Stimulated activated effector memory CD8-positive, alpha-beta T cell treated with anti-CD3 and anti-CD28 coated beads, Interleukin-12 subunit alpha, Interleukin-12 subunit beta, amount 100 ng/mL, for 72 hours (primary cell): ENCODE results near the gene TCAF1.

Experiments
- ATAC-seq: fragments of 150-1000 bp; cut with Tn5 transposase; 2 replicates; pipeline ENCODE4 v1.10.0; 2021
- DNase-seq, 2 donors: peaks; one replicate each; pipeline ENCODE4 v3.0.0; 2021 to 2022; ENCODE audit warnings: low spot score in 2 of 2
- H3K27ac Mint-ChIP-seq: one replicate; pipeline ENCODE4 v1.8.0; 2022; ENCODE audit warnings: mild to moderate bottlenecking, mixed read lengths
- H3K36me3 Mint-ChIP-seq: one replicate; pipeline ENCODE4 v1.8.0; 2022; ENCODE audit warnings: mild to moderate bottlenecking, mixed read lengths
- H3K4me1 Mint-ChIP-seq: one replicate; pipeline ENCODE4 v1.8.0; 2022; ENCODE audit warnings: mixed read lengths
- H3K4me3 Mint-ChIP-seq: one replicate; pipeline ENCODE4 v1.8.0; 2022; ENCODE audit warnings: mild to moderate bottlenecking, mixed read lengths
- H3K9me3 Mint-ChIP-seq: one replicate; pipeline ENCODE4 v1.8.0; 2022; ENCODE audit warnings: mixed read lengths

Gene TCAF1, protein sequence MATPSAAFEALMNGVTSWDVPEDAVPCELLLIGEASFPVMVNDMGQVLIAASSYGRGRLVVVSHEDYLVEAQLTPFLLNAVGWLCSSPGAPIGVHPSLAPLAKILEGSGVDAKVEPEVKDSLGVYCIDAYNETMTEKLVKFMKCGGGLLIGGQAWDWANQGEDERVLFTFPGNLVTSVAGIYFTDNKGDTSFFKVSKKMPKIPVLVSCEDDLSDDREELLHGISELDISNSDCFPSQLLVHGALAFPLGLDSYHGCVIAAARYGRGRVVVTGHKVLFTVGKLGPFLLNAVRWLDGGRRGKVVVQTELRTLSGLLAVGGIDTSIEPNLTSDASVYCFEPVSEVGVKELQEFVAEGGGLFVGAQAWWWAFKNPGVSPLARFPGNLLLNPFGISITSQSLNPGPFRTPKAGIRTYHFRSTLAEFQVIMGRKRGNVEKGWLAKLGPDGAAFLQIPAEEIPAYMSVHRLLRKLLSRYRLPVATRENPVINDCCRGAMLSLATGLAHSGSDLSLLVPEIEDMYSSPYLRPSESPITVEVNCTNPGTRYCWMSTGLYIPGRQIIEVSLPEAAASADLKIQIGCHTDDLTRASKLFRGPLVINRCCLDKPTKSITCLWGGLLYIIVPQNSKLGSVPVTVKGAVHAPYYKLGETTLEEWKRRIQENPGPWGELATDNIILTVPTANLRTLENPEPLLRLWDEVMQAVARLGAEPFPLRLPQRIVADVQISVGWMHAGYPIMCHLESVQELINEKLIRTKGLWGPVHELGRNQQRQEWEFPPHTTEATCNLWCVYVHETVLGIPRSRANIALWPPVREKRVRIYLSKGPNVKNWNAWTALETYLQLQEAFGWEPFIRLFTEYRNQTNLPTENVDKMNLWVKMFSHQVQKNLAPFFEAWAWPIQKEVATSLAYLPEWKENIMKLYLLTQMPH

DNA sequence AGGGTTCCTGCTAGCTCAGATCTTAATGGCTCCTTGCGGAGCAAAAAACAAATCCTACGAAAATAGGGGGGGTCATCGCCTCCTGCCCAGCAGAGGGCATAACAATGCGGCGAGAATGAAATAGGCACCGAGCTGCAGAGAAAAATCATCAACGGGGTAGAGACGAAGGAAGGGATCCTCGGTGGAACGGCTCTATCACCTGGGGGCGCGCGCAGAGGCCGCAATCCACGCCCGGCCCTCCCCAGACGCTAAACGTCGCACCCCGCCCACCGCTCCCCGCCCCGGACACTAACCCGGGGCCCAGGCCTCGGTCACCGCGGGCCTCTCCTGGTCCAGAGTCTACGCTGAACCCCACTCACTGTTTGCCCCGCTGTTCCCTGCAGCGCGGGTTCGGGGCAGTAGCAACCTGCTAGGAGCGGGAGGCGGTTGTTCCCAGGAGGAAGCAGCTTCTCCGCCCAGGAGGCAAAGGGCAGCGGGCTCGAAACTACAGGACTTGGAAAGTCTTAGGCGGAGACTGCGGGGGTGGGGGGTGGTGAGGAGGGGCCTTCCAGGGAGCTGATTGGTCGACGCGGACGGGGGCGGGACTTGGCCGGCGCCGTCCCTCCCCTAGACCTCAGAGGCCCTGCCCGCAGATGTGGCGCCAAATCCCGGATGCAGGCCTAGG is at the start of gene TCAF1:
TCAF1 (minus strand) TSS at position 509 of the 664 bp plus-strand sequence. CDS start 25,568 bp downstream, outside the sequence.
- DNase-seq (peak; percentile 80 to 95), ATAC-seq (peak; percentile 95)
- no peaks in the 10 kb centered on the region for H3K9me3 Mint-ChIP-seq
- H3K4me3 Mint-ChIP-seq, result peak within 1 kb of the TSS; percentile 86
- peaks cover 12% of the 10 kb centered on the region for H3K36me3 Mint-ChIP-seq
- peaks cover 35% of the 10 kb centered on the region for H3K4me1 Mint-ChIP-seq
- H3K27ac Mint-ChIP-seq, result peak within 1 kb of the TSS; percentile 91

DNA sequence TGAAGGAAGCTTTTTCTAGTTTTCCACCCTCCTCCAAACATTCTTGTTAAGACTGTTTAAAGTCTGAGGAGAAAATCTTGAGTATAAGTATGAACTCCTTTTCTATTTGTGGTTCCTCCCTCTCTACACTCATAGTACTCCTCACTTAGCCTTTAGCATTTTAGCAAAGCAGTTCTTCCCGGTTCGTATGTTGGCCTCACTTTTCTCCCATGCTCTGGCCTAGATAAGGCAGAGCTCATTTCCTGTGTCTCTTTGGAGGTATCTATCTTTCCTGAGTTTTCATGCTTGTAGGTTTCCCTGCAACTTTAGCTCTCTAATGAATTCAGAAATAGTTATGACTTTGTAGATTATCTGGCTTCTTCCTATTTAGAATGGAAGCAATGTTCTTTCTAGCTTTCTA is 46.8 kb upstream of the TCAF1 start:
- H3K36me3 Mint-ChIP-seq, result no peaks in the 10 kb centered on the region
- H3K4me1 Mint-ChIP-seq, result no peaks in the 10 kb centered on the region
- H3K27ac Mint-ChIP-seq, result no peak overlapping the region

DNA sequence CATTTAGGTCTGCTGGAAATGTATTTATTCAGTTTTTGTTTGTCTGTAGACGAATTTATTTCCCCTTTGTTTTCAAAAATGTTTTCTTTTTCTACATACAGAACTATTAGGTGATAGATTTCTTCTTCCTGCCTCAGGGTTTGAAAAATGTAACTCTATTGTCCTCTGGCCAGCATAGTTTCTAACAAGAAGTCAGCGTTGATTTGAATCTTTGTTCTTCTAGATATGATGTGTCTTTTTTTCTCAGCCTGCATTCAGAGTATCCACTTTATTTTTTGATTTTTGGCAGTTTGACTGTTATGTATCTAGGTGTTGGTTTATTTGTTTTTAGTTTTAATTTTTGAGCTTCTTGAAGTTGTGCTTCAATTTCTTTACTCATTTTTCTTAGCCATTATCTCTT is 45.1 kb upstream of the TCAF1 start:
- H3K36me3 Mint-ChIP-seq, result no peaks in the 10 kb centered on the region
- H3K4me3 Mint-ChIP-seq, result no peak overlapping the region
- ATAC-seq (no peak), DNase-seq (no peak)
- no peaks in the 10 kb centered on the region for H3K4me1 Mint-ChIP-seq
- H3K9me3 Mint-ChIP-seq, result no peaks in the 10 kb centered on the region
- H3K27ac Mint-ChIP-seq, result no peak overlapping the region

More for the DNA sequence above, 46.8 kb upstream of the TCAF1 start:
- no peak for DNase-seq
- no peak overlapping the region for H3K4me3 Mint-ChIP-seq
- ATAC-seq, result no peak
- no peaks in the 10 kb centered on the region for H3K9me3 Mint-ChIP-seq

DNA sequence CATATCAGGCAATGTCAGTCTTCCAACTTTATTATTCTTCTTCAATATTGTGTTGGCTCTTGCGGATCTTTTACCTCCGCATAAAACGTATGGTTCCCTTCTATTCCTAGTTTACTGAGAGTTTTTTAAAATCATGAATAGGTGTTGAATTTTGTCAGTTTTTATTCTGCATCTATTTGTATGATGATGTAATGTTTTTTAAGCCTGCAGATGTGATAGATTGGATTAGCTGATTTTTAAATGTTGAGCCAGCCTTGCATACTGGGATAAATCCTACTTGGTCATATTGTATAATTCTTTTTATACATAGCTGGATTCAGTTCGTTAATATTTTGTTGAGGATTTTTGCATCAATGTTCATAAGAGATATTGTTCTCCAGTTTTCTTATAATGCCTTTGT is 43.4 kb upstream of the TCAF1 start:
- no peak for ATAC-seq
- Mint-ChIP-seq H3K4me1 (no peaks in the 10 kb centered on the region), H3K36me3 (no peaks in the 10 kb centered on the region), H3K27ac (no peak overlapping the region), H3K4me3 (no peak overlapping the region), H3K9me3 (no peaks in the 10 kb centered on the region)
- DNase-seq, result no peak

DNA sequence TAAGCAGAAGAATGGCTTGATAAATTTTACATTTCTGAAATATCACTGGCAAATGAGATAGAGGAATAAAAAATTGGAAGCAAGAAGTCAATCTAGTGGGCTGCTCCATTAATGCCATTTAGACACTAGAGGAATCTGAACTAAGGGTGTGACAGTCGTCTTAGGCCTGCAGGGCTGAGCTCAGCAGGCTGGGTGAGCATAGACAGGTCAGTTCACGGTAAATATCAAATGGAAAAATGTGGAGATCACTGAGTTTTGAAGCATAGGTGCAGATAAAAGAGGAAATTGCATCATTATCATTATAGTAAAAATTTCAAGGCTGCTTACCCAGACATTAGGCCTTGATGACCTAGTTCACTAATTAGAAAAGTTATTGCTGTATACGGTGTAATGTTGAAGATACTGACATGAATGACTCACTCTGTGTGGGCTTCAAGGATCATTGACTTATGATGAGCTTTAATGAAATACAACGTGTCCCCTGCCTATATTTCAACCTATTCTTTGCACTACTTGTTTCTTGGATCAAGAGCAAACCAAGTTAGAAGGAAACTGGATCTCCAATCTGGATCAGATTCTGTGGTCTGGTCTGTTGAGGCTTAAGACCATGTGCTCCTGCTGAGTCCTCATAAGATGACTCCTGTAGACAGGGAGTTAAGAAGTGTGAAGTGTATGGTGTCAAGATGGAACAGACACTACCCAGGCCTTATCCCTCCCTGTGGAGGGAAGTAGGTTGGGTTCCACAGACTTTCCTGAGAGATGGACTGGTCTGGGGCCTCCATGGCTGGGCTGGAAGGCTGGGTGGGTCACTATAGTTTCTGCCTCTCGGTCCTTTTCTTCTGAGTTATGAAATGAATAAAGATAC is 36.6 kb upstream of the TCAF1 start:
- Mint-ChIP-seq H3K4me3 (no peak overlapping the region), H3K36me3 (no peaks in the 10 kb centered on the region), H3K4me1 (no peaks in the 10 kb centered on the region), H3K27ac (no peak overlapping the region), H3K9me3 (no peaks in the 10 kb centered on the region)
- DNase-seq, result no peak
- ATAC-seq, result no peak

DNA sequence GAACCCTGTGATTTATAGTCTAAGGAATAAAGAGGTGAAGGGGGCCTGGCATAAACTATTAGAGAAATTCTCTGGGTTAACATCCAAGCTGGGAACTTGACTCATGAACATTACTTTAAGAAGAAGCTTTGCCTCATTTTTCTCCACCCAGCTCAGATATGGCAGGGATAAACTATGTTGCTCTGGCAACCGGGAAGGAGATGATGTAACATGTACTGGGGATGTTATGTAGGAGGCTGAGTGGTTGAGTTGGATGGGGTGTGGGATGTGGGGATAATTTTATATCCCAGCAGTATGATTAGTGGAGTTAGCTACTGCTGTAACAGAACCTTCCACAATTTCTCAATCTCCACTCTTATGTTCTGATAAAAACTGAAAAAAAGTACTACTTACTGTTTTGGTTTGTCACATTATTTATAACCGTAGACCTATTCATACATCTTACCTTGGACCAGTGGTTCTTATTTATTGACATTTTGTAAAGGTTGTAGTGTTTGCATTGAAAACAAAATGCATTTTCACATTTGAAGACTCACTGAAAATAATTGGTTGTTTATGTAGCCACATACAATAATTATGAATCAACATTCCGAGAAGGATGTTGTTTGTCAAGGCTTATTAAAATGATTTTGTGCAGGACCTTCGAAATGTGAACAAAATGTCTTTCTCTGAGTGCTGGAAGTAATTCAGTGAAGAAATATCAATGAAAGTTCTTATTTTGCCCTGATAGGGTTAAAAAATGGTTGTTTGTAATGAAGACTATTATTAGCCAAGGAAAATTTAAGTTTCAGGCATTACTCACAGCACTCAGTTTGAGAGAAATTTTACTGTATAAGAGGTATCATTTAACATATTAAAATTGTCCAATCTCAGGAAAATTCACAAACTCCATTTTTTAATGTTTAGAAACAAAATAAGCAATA is 34.4 kb upstream of the TCAF1 start:
- Mint-ChIP-seq H3K9me3 (peaks cover 7% of the 10 kb centered on the region), H3K4me1 (peaks cover 9% of the 10 kb centered on the region), H3K36me3 (no peaks in the 10 kb centered on the region), H3K4me3 (no peak overlapping the region), H3K27ac (no peak overlapping the region)
- no peak for DNase-seq
- no peak for ATAC-seq

DNA sequence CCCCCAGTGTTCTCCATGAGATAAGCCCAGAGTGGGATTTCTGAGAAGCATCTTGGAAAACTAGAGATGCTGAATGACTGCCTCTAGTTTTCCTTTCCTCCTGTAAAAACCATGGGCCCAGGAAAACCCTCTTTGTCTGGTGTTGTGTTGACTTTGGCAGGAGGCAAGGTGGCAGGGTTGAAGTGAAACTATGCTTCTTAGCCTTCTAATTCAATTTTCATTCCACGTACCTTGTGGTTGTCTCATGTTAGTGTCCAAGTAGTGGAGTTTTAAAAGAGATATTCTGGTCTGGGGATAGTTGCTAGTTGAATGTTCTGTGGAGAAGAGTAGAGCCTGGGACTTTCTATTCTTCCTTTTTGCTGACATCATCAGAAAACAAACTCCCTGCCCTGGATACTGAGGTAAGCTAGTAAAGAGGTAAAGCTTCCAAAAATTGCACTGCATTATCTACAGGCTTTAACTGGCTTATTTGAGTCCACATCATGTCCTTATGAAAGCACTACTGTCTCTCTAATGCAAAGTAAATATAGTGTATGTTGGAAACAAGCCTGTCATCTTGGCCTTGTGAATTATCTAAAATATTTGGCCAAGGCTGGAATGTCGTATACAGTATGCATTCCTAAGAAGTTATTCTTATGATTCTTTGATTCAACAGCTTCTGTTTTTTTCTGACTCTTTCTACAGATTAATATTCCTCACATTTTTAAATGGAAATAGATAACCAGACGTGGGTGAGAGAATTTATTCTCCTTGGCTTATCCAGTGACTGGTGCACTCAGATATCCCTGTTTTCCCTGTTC is 32.8 kb upstream of the TCAF1 start, which contains the start of gene OR2F2:
OR2F2 (plus strand) TSS at position 708 of the 800 bp plus-strand sequence; CDS start at position 708, 0 bp downstream.
- Mint-ChIP-seq H3K27ac (no peak within 1 kb of the TSS), H3K36me3 (no peaks in the 10 kb centered on the region), H3K9me3 (peaks cover 7% of the 10 kb centered on the region), H3K4me3 (no peak within 1 kb of the TSS), H3K4me1 (peaks cover 9% of the 10 kb centered on the region)
- DNase-seq, result no peak
- no peak for ATAC-seq

DNA sequence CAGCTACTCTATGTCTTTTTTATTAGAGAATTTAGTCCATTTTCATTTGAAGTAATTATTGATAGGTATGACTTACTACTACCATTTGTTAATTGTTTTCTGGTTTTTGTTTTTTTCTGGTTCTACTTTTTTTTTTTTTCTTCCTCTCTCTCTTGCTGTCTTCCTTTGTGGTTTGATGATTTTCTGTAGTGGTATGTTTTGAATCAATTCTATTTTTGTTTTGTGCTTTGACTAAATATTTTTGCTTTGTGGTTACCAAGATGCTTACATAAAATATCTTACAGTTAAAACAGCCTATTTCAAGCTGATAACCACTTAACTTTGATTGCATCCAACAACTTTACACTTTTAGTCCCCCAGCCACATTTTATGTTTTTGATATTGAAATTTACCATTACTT is 29.8 kb upstream of the TCAF1 start:
- H3K9me3 Mint-ChIP-seq, result peaks cover 7% of the 10 kb centered on the region
- H3K27ac Mint-ChIP-seq, result no peak overlapping the region
- peaks cover 19% of the 10 kb centered on the region for H3K4me1 Mint-ChIP-seq
- no peaks in the 10 kb centered on the region for H3K36me3 Mint-ChIP-seq
- H3K4me3 Mint-ChIP-seq, result no peak overlapping the region
- ATAC-seq (no peak), DNase-seq (no peak)

DNA sequence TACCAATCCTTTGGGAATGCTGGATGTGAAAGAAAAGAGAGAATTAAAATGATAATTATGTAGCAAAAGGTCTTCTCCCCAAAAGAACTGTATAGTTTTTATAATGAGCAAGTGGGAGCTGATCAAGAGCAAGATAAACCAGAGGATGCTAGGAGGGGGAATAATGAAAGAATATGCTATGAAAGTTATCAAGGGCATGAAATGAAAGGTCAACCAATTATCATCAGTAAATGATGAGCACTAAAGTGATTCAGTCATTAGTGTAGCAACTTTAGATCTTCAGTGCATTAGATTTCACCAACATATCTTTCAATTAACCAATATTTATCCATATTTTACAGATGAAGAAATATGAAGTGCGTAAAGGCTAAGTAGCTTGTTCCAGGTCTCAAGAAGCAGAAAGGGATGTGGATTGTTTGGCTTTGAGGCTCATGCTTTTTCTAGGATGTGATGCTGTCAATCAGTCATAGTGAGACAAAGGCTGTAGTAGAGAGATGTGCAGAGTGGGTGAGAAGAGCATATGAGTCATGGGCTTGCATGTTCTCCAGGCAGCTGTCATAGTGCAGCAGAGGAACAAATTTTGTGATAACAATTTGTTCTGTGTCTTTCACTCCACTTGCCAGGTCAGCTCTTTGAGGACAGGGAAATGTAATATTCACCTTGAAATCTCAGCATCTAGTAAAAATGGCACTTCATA is 27.4 kb upstream of the TCAF1 start:
- H3K36me3 Mint-ChIP-seq, result no peaks in the 10 kb centered on the region
- DNase-seq (no peak), ATAC-seq (peak; percentile 100)
- no peak overlapping the region for H3K4me3 Mint-ChIP-seq
- H3K9me3 Mint-ChIP-seq, result peaks cover 7% of the 10 kb centered on the region
- peaks cover 19% of the 10 kb centered on the region for H3K4me1 Mint-ChIP-seq
- peak overlapping the region; percentile 30 for H3K27ac Mint-ChIP-seq

DNA sequence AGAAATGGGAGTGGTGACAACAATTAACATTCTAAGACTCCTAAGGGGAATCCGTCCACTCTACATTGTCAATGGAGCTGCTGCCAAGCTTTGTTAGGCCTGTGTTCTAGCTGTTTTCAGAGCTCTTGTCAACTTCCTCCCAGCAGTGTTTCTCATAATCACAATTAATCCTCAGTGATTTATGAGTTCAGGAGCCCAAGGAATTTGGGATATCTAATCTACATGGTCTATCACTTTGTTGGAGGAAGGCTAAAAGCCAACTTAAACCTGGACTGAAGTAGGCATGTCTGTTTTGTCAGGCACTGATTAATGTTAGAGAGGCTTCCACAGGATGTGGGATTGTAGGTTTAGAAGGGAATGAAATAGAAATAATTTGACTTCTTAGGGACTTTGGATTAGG is 22.9 kb upstream of the TCAF1 start:
- Mint-ChIP-seq H3K4me3 (no peak overlapping the region), H3K9me3 (no peaks in the 10 kb centered on the region), H3K36me3 (no peaks in the 10 kb centered on the region), H3K4me1 (peaks cover 11% of the 10 kb centered on the region), H3K27ac (no peak overlapping the region)
- no peak for DNase-seq
- no peak for ATAC-seq

DNA sequence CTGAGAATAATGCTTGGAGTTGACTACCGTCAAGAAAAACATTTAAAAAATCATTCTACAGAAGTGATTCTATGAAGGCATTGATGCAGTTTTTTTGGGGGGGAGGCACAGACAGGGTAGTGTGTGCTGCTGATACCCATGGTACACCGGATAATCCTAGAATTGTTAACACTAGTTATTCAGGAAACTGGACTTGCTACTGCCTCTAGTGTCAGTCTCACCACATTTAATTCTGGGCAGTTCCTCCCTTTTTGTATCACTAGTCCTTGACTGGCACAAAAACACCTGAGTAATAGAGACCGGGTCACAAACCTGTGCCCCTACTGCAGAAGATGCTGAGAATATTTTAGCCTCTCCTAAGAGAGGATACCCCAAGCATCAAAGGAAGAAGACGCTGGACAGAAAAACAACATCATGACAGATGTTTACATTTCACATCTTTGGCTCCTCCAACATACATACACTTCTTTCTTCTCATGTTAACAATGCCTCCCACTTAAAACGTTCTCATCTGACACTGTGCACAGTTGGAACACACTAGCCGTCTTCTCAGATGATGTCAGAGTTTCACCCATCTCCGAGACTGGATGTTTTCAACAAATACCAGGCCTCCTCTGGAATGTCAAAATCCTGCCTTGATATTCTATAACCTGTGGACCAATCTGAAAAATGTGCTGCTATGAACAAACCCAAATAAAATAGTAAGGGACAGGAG is 13.1 kb upstream of the TCAF1 start:
- no peak for DNase-seq
- Mint-ChIP-seq H3K4me1 (no peaks in the 10 kb centered on the region), H3K4me3 (no peak overlapping the region), H3K36me3 (no peaks in the 10 kb centered on the region), H3K9me3 (no peaks in the 10 kb centered on the region), H3K27ac (no peak overlapping the region)
- no peak for ATAC-seq

DNA sequence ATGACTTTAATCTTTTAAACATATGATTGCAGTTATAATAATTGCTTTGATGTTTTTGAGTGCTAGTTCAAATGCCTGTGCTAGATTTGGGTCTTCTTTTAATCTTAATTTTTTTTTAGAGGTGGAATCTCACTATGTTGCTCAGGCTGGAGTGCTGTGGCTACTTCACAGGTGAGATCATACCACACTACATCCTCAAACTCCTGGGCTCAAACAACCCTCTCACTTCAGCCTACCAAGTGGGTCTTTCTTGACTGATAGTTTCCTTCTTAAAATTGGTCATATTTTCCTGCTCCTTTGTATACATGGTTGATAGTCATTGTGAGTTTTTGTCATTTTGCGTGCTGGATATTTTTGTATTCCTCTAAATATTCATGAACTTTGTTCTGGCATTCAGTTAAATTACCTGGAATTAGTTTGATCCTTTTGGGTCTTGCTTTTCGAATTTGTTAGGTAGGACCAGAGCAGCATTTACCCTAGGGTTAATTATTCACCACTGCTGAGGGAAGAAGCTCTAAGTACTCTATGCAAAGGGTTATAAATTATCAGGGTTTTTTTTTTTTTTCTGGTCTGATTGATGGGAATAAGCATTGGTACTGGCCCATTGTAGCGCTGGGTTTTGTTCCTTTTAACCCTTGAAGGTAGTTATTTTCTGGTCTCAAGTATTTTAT is 12.1 kb upstream of the TCAF1 start:
- no peaks in the 10 kb centered on the region for H3K9me3 Mint-ChIP-seq
- H3K27ac Mint-ChIP-seq, result no peak overlapping the region
- no peak for DNase-seq
- H3K4me3 Mint-ChIP-seq, result no peak overlapping the region
- H3K4me1 Mint-ChIP-seq, result no peaks in the 10 kb centered on the region
- H3K36me3 Mint-ChIP-seq, result no peaks in the 10 kb centered on the region
- no peak for ATAC-seq
